ENCODE results near the gene RANBP1.

The RANBP1 gene

DNA sequence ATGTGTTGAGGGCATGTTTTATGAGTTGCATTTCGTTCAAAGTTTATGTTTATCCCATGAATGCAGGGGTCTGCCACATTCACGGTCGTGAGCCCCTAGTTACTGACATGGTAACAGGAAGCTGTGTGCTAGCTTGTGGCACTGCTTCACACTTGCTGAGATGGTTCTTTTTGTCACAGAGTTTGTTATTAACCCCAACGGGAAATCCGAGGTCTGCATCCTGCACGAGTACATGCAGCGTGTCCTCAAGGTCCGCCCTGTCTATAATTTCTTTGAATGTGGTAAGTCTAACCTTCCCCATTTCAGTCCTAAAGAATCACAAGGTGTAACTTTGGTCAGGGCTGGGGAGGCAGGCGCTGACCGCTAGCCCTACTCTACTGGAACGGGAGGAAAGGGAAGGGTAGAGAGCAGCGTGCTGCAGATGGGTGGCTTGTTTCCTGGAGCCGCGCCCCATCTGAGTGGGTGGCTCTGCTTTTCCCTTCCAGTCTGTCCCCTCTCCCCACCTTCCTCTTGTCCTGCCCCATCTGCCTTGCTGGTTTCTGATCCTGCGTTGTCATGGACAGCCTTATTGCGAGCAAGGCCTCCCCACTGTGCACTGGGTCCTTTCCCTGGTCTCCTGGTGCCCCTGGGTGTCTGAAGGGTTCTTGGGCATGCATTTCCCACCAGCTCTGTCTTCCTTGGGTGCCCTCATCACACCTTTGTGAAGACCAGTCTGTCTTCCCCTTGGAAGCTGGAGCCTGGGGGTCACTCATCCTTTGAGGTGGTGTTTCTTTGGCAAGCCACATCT lies 24.0 kb upstream of the RANBP1 start:
- H3K4me3 ChIP-seq (replicated peaks; ENCODE audit: low read depth, low read length): no peak overlapping the region
- peaks cover 49% of the 10 kb centered on the region for H3K36me3 ChIP-seq (ENCODE audit: control insufficient read depth, insufficient read depth, low read length)
- H3K27me3 ChIP-seq (replicated peaks; ENCODE audit: control insufficient read depth, insufficient read depth, low read length): no peaks in the 10 kb centered on the region
- TF ChIP-seq, protein P1, sequence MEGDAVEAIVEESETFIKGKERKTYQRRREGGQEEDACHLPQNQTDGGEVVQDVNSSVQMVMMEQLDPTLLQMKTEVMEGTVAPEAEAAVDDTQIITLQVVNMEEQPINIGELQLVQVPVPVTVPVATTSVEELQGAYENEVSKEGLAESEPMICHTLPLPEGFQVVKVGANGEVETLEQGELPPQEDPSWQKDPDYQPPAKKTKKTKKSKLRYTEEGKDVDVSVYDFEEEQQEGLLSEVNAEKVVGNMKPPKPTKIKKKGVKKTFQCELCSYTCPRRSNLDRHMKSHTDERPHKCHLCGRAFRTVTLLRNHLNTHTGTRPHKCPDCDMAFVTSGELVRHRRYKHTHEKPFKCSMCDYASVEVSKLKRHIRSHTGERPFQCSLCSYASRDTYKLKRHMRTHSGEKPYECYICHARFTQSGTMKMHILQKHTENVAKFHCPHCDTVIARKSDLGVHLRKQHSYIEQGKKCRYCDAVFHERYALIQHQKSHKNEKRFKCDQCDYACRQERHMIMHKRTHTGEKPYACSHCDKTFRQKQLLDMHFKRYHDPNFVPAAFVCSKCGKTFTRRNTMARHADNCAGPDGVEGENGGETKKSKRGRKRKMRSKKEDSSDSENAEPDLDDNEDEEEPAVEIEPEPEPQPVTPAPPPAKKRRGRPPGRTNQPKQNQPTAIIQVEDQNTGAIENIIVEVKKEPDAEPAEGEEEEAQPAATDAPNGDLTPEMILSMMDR (IDR thresholded peaks at IDR 0.05; ENCODE audit: insufficient read depth, low read length, poor library complexity, severe bottlenecking): no peak
- no peak for DNase-seq (ENCODE audit: extremely low read depth, insufficient read length)

DNA sequence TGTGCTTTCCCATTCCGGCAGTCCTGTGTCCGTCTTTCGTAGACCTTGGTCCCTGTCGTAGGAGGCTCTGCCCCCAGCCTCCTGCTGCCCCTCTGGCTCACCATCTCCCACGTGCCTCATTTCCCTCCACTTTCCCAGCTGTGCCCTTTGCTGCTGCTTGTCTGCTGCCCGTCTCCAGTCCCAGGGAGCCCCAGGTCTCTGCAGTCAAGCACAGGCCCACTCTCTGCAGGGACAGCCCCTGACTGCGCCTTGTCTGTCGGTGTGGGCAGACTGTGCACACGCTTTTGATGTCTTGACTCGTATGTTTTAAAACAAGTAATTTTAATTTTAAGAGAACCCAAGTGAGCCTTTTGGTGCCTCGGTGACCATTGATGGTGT lies 23.4 kb upstream of the RANBP1 start:
- Histone ChIP-seq H3K4me3 (replicated peaks; ENCODE audit: low read depth, low read length) (no peak overlapping the region), H3K36me3 (ENCODE audit: control insufficient read depth, insufficient read depth, low read length) (peaks cover 44% of the 10 kb centered on the region), H3K27me3 (replicated peaks; ENCODE audit: control insufficient read depth, insufficient read depth, low read length) (no peaks in the 10 kb centered on the region)
- no peak for DNase-seq (ENCODE audit: extremely low read depth, insufficient read length)
- TF ChIP-seq, protein P1 (IDR thresholded peaks at IDR 0.05; ENCODE audit: insufficient read depth, low read length, poor library complexity, severe bottlenecking): no peak

DNA sequence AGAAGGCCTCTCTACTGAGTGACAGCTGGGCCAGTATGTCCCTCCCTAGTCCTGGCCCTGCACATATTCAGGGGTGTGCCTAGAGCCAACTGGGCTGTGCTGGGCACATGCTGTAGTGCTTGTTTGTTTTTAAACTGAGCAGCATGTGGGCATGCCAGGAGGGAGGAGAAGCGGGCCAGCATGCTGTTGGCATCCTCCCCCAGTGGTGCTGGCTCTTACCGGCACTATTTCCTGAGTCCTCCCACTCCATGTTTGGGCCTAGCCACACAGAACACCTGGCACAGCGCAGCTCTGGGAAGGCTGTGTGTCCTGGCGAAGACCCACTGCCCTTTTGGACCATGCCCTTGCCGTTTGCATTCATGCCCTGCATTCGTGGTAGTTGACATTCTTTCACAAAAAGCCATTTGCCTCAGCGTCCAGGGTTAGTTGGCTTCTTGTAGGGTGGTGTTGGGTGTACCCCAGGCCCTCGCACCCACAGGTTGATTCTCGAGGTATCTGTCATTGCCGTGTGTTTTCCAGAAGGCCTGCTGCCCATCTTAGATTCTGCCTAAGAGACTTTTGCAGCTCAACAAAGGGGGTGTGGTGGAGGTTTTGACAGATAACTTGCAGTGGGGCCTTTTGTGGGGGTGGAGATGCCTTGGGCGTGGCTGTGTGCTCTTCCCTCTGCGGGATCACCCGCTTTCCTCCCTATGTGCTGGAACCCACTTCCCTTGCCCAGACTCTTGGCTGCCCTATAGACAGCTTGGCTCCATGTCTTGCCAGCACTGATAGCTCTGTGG lies 22.3 kb upstream of the RANBP1 start:
- TF ChIP-seq, protein P1 (IDR thresholded peaks at IDR 0.05; ENCODE audit: insufficient read depth, low read length, poor library complexity, severe bottlenecking): no peak
- H3K27me3 ChIP-seq (replicated peaks; ENCODE audit: control insufficient read depth, insufficient read depth, low read length): no peaks in the 10 kb centered on the region
- no peak for DNase-seq (ENCODE audit: extremely low read depth, insufficient read length)
- no peak overlapping the region for H3K4me3 ChIP-seq (replicated peaks; ENCODE audit: low read depth, low read length)
- H3K36me3 ChIP-seq (ENCODE audit: control insufficient read depth, insufficient read depth, low read length): peaks cover 37% of the 10 kb centered on the region

DNA sequence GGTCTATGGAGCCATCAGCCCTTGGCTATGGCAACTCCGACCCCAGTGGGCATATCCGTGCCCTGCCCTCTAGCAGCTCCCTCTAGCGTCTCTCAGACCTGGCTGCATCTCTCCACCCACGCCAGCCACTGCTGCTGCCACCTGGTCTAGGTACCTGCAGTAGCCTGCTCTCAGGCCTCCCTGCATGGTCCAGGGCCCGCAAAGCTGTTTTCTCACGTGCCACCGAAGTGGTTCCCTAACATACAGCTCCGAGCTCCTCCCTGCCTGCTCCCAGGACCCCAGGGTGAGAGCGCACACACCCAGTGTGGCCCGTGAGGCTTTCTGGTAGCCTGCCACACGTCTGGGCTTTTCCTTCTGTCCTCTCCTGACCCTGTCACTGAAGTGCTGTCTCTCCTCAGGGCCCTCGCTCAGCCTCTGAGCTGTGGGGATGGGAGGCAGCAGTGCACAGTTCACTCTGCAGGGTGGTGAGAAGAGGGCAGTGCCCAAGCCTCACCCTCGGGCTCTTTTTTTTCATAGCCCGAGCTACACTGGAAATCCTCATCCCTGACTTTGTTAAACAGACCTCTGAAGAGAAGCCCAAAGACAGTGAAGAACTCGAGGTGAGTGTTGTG lies 21.6 kb upstream of the RANBP1 start:
- TF ChIP-seq, protein P1 (IDR thresholded peaks at IDR 0.05; ENCODE audit: insufficient read depth, low read length, poor library complexity, severe bottlenecking): no peak
- no peak for DNase-seq (ENCODE audit: extremely low read depth, insufficient read length)
- Histone ChIP-seq H3K27me3 (replicated peaks; ENCODE audit: control insufficient read depth, insufficient read depth, low read length) (no peaks in the 10 kb centered on the region), H3K36me3 (ENCODE audit: control insufficient read depth, insufficient read depth, low read length) (peaks cover 36% of the 10 kb centered on the region), H3K4me3 (replicated peaks; ENCODE audit: low read depth, low read length) (no peak overlapping the region)

DNA sequence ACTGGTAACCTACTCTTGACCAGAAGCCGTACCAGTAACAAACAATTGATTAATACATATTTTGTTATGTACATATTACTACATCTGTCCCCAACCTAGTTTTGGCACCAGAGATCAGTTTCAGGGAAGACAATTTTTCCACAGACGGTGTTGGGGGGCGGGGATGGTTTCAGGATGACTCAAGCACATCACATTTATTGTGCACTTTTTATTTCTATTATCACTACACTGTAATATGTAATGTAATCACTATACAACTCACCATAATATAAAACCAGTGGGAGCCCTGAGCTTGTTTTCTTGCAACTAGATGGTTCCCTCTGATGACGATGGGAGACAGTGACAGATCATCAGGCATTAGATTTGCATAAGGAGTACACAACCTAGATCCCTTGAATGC lies 20.4 kb upstream of the RANBP1 start:
- Histone ChIP-seq H3K36me3 (ENCODE audit: control insufficient read depth, insufficient read depth, low read length) (peaks cover 27% of the 10 kb centered on the region), H3K27me3 (replicated peaks; ENCODE audit: control insufficient read depth, insufficient read depth, low read length) (no peaks in the 10 kb centered on the region), H3K4me3 (replicated peaks; ENCODE audit: low read depth, low read length) (no peak overlapping the region)
- TF ChIP-seq, protein P1 (IDR thresholded peaks at IDR 0.05; ENCODE audit: insufficient read depth, low read length, poor library complexity, severe bottlenecking): no peak
- DNase-seq (ENCODE audit: extremely low read depth, insufficient read length): no peak

Measured in GM06990 (cell line).